Neural crest cell (in vitro differentiated cells): Measurements from ENCODE around the gene FSTL5. TPM values are rescaled to one million over a fixed set of nuclear protein-coding genes. Genes with fewer than 3 reads are reported as not detected.
A peak's percentile ranks its signal among the peaks of the same experiment; 100 is the strongest.

Experiments used
- DNase-seq: peaks from one replicate; pipeline ENCODE4 v3.0.0; 2021; ENCODE audit warnings: low read depth, mixed read lengths, low spot score
- H3K27ac Mint-ChIP-seq: one replicate; pipeline ENCODE4 v1.8.0; 2021; ENCODE audit warnings: mild to moderate bottlenecking, mixed read lengths; ENCODE audit not compliant: unreplicated experiment
- H3K27me3 Mint-ChIP-seq: 2 replicates; pipeline ENCODE4 v1.8.0; 2021; ENCODE audit warnings: low read depth, mild to moderate bottlenecking, mixed read lengths
- H3K36me3 Mint-ChIP-seq: 2 replicates; pipeline ENCODE4 v1.8.0; 2021; ENCODE audit warnings: low read depth, mild to moderate bottlenecking, mixed read lengths
- H3K4me1 Mint-ChIP-seq: 2 replicates; pipeline ENCODE4 v1.8.0; 2021; ENCODE audit warnings: mixed read lengths
- H3K4me3 Mint-ChIP-seq: one replicate; pipeline ENCODE4 v1.8.0; 2021; ENCODE audit warnings: mild to moderate bottlenecking, mixed read lengths
- H3K9me3 Mint-ChIP-seq: 2 replicates; pipeline ENCODE4 v1.8.0; 2021; ENCODE audit warnings: mixed read lengths
- total RNA-seq: library from RNA; stranded (reverse); gene quantifications from 2 replicates; pipeline ENCODE4 v1.2.1, GENCODE V29; 2021
- TF ChIP-seq, protein P1 (sequence below): fragments of 200-600 bp; sonication (generic); conservative IDR thresholded peaks from 2 replicates; pipeline ENCODE4 v1.5.0; 2021; ENCODE audit warnings: antibody characterized with exemption, mild to moderate bottlenecking

FSTL5 gene
- total RNA-seq, 1 donor from 2014 or later, result 7.4 TPM

DNA sequence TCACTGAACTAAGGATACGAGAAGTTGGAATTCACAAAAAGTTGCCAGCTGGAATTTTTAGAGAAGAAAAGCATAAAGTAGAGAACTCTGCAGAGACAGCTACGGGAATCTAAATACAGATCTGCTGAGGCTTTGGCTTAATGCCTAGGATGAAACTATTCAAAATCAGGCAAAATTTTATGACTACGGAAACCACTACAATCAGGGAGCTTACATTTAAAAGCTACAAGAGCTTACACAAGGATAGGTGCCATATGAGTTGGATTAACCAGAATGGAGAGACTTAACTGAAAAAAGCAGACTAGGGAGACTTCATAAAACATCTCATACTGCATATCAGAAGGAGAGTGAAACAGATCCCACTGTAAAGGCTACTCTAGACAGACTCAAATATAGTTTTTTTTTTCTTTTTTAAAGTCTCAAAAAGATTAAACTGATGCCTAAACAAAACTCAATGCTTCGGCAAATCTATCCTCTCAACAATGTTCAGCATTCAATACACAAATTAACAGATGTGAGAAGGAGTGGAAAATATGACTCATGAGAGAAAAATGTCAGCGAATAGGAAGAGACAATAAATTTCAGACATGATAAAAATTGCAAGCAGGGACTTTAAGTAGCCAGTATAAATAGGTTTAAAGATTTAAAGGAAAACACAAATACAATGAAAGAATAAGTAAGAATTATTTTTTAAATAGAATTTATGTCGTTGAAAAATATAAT lies 586.1 kb downstream of the FSTL5 start:
- H3K27ac Mint-ChIP-seq, result peak overlapping the region; percentile 7
- H3K4me1 Mint-ChIP-seq, result peaks cover 24% of the 10 kb centered on the region
- no peak for DNase-seq
- no peak overlapping the region for H3K4me3 Mint-ChIP-seq
- TF ChIP-seq, protein P1, sequence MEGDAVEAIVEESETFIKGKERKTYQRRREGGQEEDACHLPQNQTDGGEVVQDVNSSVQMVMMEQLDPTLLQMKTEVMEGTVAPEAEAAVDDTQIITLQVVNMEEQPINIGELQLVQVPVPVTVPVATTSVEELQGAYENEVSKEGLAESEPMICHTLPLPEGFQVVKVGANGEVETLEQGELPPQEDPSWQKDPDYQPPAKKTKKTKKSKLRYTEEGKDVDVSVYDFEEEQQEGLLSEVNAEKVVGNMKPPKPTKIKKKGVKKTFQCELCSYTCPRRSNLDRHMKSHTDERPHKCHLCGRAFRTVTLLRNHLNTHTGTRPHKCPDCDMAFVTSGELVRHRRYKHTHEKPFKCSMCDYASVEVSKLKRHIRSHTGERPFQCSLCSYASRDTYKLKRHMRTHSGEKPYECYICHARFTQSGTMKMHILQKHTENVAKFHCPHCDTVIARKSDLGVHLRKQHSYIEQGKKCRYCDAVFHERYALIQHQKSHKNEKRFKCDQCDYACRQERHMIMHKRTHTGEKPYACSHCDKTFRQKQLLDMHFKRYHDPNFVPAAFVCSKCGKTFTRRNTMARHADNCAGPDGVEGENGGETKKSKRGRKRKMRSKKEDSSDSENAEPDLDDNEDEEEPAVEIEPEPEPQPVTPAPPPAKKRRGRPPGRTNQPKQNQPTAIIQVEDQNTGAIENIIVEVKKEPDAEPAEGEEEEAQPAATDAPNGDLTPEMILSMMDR, result no peak
- H3K9me3 Mint-ChIP-seq, result peaks cover 17% of the 10 kb centered on the region
- peaks cover 8% of the 10 kb centered on the region for H3K36me3 Mint-ChIP-seq
- no peaks in the 10 kb centered on the region for H3K27me3 Mint-ChIP-seq

DNA sequence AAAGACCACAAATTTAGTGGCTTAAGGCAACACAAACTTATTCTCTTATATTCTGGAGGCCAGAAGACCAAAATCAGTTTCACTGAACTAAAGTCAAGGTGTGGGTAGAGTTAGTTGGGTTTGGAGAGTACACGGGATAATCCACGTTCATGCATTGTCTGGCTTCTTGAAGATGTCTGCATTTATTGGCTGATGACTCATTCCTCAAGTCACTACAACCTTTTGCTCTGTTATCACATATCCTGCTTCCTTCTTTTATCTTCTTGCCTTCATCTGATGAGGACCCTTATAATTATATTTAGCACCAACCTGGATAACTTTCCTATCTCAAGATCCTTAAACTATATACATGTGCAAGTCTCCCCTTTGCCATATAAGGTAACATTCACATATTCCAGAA lies 590.0 kb downstream of the FSTL5 start:
- TF ChIP-seq, protein P1, result no peak
- Mint-ChIP-seq H3K4me3 (no peak overlapping the region), H3K4me1 (peaks cover 14% of the 10 kb centered on the region), H3K36me3 (peaks cover 8% of the 10 kb centered on the region), H3K27ac (no peak overlapping the region), H3K27me3 (no peaks in the 10 kb centered on the region), H3K9me3 (peaks cover 17% of the 10 kb centered on the region)
- no peak for DNase-seq

DNA sequence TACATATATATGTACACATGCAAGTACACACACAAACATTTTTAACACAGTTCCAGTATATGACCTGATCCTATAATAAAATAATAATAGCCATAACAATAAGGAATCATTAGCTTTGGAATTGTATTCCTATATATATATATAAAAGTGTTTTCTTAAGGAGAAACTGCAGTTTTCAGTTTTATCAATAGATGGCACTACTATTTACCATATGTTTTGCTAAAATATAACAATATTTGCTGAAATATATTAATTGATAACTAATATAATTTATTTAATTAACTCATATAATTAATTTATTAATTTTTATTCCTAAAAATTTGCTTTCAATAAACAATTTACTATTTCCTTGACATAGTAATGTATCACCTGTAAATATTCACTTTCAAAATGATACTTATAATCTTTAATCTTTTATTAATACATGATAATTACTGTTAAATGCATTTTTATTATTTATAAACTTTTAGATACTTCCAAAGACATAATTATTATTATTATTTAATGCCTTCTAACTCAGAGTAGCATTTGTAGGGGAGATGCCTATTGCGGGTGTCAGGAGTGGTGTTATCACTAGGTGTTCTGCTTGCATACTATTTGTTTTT lies 599.5 kb downstream of the FSTL5 start:
- TF ChIP-seq, protein P1, result peak; percentile 64
- no peak overlapping the region for H3K27ac Mint-ChIP-seq
- no peak for DNase-seq
- no peaks in the 10 kb centered on the region for H3K9me3 Mint-ChIP-seq
- H3K27me3 Mint-ChIP-seq, result no peaks in the 10 kb centered on the region
- H3K4me3 Mint-ChIP-seq, result no peak overlapping the region
- H3K36me3 Mint-ChIP-seq, result no peaks in the 10 kb centered on the region
- no peaks in the 10 kb centered on the region for H3K4me1 Mint-ChIP-seq

DNA sequence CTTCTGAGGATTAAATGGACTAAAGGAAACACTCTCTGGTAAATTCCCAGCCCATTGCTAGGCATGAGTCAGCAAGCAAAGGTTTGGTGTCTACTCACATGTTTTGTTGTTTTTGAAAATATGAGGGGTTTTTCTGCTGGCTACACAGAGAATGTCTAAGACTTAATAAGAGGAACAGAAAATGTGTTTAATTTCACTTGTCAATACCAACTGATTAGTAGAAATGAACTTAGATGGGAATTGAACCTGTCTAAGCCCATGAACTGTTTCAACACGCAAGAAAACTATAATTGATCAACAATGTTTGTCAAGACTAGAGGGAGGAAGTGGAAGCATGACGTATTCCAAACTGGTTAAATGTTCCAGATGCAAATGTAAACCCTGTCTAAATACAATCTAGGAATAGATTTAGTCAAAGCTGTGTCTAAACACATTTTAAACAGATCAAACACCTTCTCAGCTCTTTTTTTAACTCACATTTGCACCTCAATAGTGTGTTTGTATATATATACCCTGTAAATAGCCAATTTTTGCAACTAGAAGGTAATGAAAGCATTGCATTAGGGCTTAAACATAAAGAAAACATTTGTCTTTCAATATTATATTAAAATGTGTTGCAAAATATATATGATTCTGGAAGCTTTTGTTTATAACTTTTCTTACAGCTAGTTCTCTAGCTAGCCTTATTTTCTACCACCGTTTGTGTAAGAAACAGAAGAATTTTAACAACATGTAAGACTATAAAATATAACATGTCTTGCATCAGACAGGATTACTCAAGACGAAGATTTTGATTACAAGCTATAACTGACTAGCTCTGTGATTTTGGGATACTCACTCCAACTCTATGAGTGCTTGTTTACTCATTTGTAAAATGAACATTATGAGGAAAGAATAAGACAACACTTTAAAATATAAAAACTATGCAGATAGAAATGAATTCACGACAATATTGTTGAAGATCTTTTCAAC lies 607.8 kb downstream of the FSTL5 start:
- Mint-ChIP-seq H3K4me3 (no peak overlapping the region), H3K36me3 (no peaks in the 10 kb centered on the region), H3K27me3 (no peaks in the 10 kb centered on the region), H3K27ac (peak overlapping the region; percentile 64), H3K9me3 (peaks cover 2% of the 10 kb centered on the region), H3K4me1 (peaks cover 21% of the 10 kb centered on the region)
- DNase-seq, result no peak
- TF ChIP-seq, protein P1, result no peak

DNA sequence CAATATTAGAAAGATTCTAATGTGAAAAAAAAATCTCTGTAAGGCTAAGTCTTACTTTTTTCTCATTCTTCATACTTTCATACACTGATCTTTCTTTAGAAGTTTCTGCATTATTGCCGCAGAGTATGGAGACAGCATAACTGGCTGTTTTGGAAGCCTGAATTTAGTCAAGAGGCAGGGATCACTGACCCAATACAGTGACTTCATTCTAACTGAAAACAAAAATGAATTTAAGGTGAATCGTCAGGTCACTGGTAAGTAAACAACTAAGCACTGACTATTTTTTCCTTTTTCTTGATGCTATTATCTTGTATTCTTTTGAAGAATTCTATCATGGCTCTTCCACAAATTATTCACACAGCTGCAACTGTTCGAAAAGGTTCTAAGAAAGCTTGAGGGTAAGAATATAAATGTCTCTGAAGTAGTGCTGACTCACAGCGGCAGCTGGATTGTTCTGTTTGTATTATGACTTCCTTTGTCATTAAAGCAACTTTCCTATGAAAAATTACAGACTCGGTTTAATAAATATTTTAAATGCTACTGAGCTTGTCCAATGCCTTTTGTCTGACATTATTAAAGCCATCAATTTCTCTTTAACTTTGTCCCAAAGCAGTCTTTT lies 609.3 kb downstream of the FSTL5 start:
- Mint-ChIP-seq H3K27me3 (no peaks in the 10 kb centered on the region), H3K4me1 (peaks cover 21% of the 10 kb centered on the region), H3K27ac (peak overlapping the region; percentile 90), H3K9me3 (peaks cover 2% of the 10 kb centered on the region), H3K36me3 (no peaks in the 10 kb centered on the region), H3K4me3 (peak overlapping the region; percentile 41)
- DNase-seq, result no peak
- TF ChIP-seq, protein P1, result no peak
